Measurements from ENCODE around the gene RNF145. TPM values are rescaled to one million over a fixed set of nuclear protein-coding genes. Genes with fewer than 3 reads are reported as not detected.

RNF145 gene
- total RNA-seq, 2 donors from 2014 or later: 13.5 to 19.5 TPM

DNA sequence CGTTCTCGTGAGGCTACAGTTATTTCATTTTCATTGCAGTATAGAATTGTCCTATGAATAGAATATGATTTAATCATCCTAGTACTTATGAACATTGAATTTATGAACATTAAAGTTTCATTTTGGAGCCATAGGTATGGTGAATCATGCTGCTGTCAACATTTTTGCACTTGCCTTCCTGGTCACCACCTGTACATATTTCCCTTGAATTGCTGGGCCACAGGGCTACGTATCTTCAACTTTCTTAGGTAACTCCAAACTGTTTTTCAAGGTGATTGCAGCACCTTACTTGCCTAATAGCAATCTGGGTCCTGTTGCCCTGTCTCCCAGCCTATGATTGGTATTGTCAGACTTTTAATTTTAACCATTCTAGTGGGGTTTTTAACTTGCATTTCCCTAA, 6.5 kb upstream of the RNF145 start:
- no peaks in the 10 kb centered on the region for H3K27me3 ChIP-seq
- no peak for ATAC-seq
- WGBS, 2 donors: 84 to 88% methylated on average over 3 of the region's 3 CpGs
- no peak for TF ChIP-seq POLR2A (IDR thresholded peaks at IDR 0.05)
- TF ChIP-seq, protein P1, sequence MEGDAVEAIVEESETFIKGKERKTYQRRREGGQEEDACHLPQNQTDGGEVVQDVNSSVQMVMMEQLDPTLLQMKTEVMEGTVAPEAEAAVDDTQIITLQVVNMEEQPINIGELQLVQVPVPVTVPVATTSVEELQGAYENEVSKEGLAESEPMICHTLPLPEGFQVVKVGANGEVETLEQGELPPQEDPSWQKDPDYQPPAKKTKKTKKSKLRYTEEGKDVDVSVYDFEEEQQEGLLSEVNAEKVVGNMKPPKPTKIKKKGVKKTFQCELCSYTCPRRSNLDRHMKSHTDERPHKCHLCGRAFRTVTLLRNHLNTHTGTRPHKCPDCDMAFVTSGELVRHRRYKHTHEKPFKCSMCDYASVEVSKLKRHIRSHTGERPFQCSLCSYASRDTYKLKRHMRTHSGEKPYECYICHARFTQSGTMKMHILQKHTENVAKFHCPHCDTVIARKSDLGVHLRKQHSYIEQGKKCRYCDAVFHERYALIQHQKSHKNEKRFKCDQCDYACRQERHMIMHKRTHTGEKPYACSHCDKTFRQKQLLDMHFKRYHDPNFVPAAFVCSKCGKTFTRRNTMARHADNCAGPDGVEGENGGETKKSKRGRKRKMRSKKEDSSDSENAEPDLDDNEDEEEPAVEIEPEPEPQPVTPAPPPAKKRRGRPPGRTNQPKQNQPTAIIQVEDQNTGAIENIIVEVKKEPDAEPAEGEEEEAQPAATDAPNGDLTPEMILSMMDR (IDR thresholded peaks at IDR 0.05): no peak
- DNase-seq: no peak
- no peak overlapping the region for H3K4me3 ChIP-seq
- no peak overlapping the region for H3K27ac ChIP-seq
- H3K9me3 ChIP-seq: no peaks in the 10 kb centered on the region
- no peaks in the 10 kb centered on the region for H3K4me1 ChIP-seq
- intact Hi-C loops (cut with DNase I): no loop called here
- H3K36me3 ChIP-seq (replicated peaks in 1 of 2; ENCODE audit: insufficient read depth in 1 of 2, low read depth in 2 of 2): no peaks in the 10 kb centered on the region

DNA sequence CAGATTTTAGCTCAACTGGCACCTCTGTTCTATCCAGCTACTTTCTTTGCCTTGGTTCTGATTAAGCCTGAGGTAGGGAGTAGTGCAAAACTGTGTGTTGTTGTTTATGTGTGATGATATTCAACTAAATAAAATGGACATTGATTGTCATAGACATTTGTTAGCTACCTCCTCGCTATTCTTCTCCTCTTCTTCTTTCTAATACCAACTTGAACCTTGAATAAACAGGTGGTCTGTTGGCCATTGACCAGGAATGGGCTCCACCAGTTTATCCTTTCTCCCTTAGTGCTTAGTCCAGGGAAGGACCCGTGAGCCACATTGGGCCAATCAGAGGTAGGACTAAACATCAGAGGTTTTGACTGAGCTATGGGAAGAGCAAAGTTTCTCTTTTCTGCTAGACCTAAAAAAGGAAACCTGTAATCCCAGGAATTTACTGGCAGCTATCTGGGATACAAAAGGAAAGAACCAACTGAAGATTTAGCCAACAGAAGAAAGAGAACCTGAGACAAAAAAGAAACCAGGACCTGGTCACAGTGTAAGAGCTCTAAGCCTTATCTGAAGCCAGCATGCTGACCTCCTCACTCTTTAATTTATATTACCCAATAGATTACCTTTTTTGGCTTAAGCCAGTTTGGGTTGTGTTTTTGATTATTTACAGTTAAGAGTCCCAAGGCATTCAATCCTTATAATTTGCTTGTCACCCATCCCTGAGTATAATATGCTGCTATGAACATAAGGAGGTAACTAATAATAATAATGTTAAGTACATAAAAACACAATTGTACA, 5.3 kb upstream of the RNF145 start:
- WGBS, 2 donors: 64 to 72% methylated on average over 2 of the region's 2 CpGs
- intact Hi-C loops (cut with DNase I): no loop called here
- TF ChIP-seq POLR2A (IDR thresholded peaks at IDR 0.05): no peak
- TF ChIP-seq, protein P1 (IDR thresholded peaks at IDR 0.05): no peak

DNA sequence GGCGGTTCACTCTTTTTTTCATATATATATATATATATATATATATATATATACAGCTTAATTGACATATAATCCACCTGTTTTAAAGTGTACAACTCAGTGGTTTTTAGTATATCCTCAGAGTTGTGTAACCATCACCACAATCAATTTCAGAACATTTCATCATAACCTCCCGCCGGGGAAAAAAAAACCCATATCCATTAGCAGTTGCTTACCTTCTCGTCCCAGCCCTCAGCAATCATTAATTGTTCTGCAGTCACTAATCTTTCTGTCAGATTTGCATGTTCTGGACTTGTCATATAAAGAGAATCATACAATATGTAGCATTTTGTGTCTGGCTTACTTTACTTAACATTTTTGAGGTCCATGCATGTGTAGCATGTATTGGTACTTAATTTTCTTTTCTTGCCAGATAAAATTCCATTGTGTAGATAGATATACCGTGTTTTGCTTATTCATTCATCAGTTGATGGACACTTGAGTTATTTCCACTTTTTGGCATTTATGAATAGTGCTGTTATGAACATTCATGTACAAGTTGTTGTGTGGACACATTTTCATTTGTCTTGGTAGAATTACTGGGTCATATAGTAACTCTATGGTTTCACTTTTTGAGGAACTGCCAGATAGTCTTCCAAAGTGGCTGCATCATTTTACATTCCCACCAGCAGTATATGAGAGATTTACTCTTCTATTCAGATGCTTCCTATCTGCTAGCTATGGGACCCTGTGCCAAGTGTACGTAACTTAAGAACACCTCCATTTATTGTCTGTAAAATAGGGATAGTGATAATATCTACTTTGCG, 3.5 kb upstream of the RNF145 start:
- H3K27me3 ChIP-seq: no peaks in the 10 kb centered on the region
- intact Hi-C loops (cut with DNase I): no loop called here
- no peak for DNase-seq
- 55 to 65% methylated on average over 7 of the region's 7 CpGs for WGBS, 2 donors
- no peaks in the 10 kb centered on the region for H3K36me3 ChIP-seq (replicated peaks in 1 of 2; ENCODE audit: insufficient read depth in 1 of 2, low read depth in 2 of 2)
- H3K27ac ChIP-seq: no peak overlapping the region
- no peak for ATAC-seq
- no peaks in the 10 kb centered on the region for H3K9me3 ChIP-seq
- TF ChIP-seq, protein P1 (IDR thresholded peaks at IDR 0.05): no peak
- no peak for TF ChIP-seq POLR2A (IDR thresholded peaks at IDR 0.05)
- peaks cover 9% of the 10 kb centered on the region for H3K4me1 ChIP-seq
- H3K4me3 ChIP-seq: no peak overlapping the region

More for the DNA sequence above, 5.3 kb upstream of the RNF145 start:
- no peak overlapping the region for H3K27ac ChIP-seq
- H3K4me1 ChIP-seq: peaks cover 8% of the 10 kb centered on the region
- ATAC-seq (no peak), DNase-seq (no peak)
- H3K9me3 ChIP-seq: no peaks in the 10 kb centered on the region
- no peak overlapping the region for H3K4me3 ChIP-seq
- H3K27me3 ChIP-seq: no peaks in the 10 kb centered on the region
- H3K36me3 ChIP-seq (replicated peaks in 1 of 2; ENCODE audit: insufficient read depth in 1 of 2, low read depth in 2 of 2): no peaks in the 10 kb centered on the region

DNA sequence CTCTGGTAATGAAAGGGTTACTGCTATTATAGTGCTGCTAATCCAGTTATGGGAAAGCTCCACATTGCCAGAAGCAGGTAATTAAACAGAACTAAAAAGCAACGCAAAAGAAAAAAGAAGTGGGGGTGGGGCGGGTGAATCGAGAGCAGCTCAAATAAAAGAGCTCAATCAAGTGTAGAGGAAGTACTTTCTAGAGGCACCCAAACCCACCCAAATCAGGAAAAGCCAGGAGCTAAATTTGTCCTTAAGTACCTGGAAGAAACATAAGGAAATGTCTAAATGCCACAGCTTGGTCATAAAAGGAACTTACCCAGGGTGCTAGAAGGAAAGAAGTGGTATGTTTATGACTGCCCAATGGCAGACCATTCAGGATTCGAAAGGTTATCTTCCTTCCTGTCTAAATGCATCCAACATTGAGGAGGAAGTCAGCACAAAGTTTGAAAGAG, 2.4 kb upstream of the RNF145 start:
- 16 to 19% methylated on average over 4 of the region's 4 CpGs for WGBS, 2 donors
- intact Hi-C loops (cut with DNase I): no loop called here
- H3K4me3 ChIP-seq: no peak overlapping the region
- no peaks in the 10 kb centered on the region for H3K36me3 ChIP-seq (replicated peaks in 1 of 2; ENCODE audit: insufficient read depth in 1 of 2, low read depth in 2 of 2)
- no peak for ATAC-seq
- no peaks in the 10 kb centered on the region for H3K27me3 ChIP-seq
- DNase-seq: peak in 1 of 4 donors; percentile 6
- TF ChIP-seq, protein P1 (IDR thresholded peaks at IDR 0.05): no peak
- no peak for TF ChIP-seq POLR2A (IDR thresholded peaks at IDR 0.05)
- no peaks in the 10 kb centered on the region for H3K9me3 ChIP-seq
- H3K27ac ChIP-seq: no peak overlapping the region
- peaks cover 9% of the 10 kb centered on the region for H3K4me1 ChIP-seq

All from body of pancreas (tissue), 4 donors.